KG1 (cell line): Measurements from ENCODE around the gene MCM8.

ENCODE experiments used
- DNase-seq: peaks from one replicate; lab custom pipeline; 2025; lab: John Stamatoyannopoulos, UW

The MCM8 gene

GRCh38 chr20:6044115-6044514 lies 93.7 kb downstream of the MCM8 start:
- DNase-seq: no peak

- DNase-seq: no peak
Measured at GRCh38 chr20:6045566-6045965, 95.1 kb downstream of the MCM8 start.

- no peak for DNase-seq
Measured at GRCh38 chr20:6046432-6046831, 96.0 kb downstream of the MCM8 start.

GRCh38 chr20:6048391-6048790 lies 97.9 kb downstream of the MCM8 start:
- DNase-seq: no peak
